Measurements from ENCODE around the gene ZNF668.

GRCh38 chr16:31114468-31114867 lies 40.4 kb upstream of the ZNF668 start:
- TF ChIP-seq CTCF (conservative IDR thresholded peaks at IDR 0.05; ENCODE audit: low read depth in 2 of 2) (no peak), REST (IDR thresholded peaks at IDR 0.05; ENCODE audit: unreplicated experiment) (no peak), ZNF331 (CRISPR knock-in tag; IDR thresholded peaks at IDR 0.05; ENCODE audit: low read depth) (no peak)
